GM19238 (cell line): Measurements from ENCODE around the gene ADGRA1.

ENCODE experiments used
- DNase-seq: peaks from one replicate; pipeline ENCODE4 v3.0.0; 2011; ENCODE audit warnings: low spot score; ENCODE audit not compliant: insufficient read length

ADGRA1 gene

DNA sequence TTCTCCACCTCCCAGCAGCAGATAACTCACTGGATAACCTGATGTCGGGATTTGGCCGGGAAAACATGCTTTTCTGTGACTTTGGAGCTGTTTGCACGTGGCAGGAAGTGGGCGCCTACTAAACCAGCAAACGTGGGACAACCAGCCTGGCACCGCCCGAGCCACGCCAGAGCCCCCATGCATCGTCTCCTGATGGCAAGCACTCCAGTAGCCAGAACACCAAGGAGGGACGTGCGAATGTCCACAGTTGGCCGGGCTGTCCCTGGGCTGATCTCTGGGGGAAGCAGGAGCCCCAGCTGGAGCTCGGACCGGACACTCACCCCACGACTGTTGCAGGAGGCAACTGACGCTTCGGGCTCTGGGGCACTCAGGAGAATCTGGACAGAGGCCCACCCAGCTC lies 7.1 kb downstream of the ADGRA1 start:
- no peak for DNase-seq

DNA sequence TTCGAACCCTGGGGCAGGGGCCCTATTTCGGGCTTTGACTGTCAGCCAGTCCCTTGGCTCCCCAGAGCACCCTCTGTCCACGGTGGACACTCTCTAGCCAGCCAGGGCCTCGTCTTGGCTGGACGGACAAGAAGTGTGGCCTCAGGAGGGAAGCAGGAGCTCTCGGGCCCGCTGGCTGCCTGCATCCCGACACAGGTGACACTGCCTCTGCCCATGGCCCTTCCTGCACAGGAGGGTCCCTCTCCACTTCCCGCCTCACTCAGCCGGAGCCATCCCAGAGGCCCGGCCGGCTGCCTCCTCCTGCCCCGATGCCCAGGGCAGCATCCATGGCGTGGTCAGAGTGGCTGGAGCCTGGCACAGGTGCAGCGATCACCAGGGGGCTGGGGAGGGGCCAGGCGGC lies 7.9 kb downstream of the ADGRA1 start:
- no peak for DNase-seq

DNA sequence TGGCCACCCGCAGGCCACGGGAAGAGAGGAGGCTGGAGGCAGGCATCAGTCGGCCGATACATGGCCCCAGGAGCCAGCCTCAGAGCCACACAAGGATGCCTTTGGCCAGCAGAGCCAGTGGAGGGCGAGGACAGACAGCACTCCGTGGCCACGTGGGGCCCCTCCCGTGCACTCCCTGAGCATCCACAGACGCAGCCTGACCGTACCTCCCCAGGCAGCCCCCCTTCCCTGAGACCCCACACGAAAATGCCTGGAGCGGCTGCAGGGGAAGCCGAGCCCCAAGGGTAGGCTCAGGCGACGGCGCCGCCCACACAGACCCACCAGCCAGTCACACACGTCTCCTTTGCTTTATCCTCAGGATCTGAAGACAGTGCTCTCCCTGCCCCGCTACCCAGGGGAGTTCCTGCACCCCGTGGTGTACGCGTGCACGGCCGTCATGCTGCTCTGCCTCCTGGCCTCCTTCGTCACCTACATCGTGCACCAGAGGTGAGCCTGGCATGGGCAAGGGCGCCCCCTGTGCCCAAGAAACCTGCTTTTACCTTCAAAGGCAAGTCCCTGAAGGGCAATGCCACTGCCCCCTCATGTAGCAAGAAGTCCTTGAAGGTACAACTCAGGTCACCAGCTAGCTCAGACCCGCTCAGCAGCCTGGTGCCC lies 9.0 kb downstream of the ADGRA1 start:
- DNase-seq, result no peak

DNA sequence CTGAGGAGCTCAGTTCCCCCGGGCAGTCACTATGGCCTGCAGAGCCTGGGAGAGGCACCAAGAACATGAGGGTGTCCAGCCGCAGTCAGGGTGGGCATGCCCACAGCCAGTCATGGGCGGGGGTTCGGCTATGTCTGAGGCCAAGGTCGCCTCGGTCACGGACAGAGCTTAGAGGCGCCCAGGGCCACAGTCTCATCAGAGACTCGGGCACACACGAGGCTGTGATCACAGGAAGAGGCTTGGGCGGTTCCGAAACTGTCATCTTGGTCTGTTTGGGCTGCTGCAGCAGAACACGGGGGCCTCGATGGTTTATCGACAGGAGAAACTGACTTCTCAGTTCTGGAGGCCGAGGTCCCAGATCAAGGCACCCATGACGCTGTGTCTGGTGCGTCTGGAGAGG lies 9.7 kb downstream of the ADGRA1 start:
- no peak for DNase-seq

DNA sequence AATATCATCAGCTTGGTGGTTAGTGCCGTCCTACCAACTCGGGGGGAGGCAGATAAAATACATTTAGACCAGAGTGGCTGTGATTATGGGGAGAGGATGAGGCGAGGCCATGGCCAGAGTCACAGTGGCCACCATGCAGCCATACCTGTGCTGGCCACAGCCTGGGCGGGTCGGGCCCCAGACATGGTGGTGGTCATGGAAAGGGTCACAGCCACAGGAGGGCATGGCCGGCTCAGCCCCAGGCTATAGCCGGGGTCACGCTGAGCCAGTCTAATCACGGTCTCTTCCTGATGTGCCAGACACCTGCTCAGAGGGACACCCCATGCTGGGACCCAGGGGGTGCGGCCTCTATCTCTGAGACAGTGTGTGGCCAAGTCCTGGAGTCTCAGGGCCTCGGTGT lies 10.2 kb downstream of the ADGRA1 start:
- DNase-seq, result no peak

DNA sequence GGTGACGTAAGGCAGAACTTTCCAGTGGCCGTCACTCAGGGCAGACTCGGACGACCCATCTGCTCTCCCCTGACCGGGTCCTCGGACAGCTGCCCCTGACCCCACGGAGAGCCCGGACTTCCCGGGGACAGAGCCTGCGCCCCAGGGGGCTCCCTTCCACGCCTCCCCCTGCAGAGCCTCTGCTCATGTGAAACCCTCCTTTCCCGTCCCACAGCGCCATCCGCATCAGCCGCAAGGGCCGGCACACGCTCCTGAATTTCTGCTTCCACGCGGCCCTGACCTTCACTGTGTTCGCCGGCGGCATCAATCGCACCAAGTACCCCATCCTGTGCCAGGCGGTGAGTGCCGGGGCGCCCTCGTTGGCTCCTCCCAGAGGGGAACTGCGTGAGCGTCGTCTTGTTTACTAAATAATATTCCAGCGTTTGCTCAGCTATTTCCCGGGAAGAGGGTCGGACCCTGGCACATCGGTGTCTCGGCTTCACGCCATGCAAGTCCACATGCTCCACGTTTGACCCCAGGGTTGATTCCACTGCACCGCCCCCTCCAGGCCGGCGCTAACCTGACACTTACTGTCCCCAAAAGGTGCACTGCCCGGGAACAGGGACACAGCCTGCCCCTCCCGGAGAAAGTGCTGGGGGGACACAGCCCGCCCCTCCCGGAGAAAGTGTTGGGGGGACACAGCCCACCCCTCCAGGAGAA lies 10.9 kb downstream of the ADGRA1 start:
- DNase-seq, result no peak

DNA sequence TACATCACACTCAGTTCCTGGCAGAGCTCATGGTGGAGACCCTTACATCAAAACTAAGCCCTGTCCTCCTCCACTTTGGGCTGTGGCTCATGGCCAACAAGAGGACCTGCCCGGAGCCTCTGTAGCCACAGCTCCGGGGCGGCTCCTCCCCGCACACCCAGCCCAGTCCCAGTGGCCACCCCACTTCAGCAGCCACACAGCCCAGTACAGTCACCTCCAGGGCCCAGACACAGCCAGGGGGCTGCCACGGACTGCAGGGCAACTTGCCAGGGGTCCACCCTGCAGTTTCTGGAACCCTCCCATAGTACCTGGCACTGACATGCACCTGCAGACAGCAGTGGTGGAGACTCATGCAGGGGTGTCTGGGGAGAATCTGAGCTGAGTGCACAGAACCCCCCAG lies 11.8 kb downstream of the ADGRA1 start:
- no peak for DNase-seq

DNA sequence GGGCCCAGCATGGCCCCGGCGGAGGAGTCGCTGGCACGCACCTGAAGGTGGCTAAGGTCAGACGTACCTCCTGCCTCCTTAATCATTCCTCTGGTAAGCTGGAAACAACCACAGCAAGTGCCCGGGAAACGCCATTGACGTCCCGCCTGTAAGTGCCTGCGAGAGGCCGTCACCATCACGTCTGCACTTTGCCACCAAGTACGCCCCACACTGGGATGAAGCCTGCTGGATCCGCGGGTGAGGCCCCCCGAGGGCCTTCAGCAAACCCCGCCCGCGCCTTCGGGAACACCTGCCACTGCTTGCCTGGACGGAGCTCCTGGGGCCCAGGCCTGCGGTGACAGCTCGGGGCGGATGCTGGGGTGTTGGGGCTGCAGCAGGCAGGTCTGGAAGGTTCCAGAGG lies 12.5 kb downstream of the ADGRA1 start:
- no peak for DNase-seq

DNA sequence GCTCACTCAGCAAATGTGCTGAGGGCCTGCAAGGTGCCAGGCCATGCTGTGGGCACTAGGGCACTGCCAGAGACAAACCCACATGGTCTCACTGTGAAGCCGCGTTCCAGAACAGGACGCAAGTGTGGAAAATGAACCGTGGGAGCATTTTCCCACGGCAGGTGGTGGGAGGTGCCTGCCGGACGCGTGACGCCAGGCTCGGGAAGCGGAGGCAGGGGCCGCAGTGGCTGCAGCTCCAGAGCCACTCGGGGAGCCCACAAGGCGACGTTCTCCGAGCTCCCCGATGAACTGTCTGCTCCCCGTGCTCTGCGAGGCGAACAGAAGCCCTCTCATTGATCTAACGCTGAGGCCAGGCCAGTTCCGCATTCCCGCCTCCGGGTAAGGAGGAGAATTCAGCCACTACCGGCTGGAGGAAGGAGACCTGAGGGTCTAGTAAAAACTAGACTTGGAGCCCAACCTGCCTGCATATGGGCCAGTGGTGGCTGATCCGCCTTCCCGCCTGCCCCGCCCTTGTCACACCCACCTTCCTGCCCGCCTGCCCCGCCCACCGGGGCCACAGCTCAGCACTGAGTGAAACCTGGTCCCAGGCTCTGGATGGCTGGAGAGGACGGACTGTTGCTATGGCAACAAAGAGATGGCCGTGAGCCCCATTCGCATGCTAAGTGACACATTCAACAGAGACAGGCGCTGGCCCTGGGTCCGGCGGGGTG lies 13.1 kb downstream of the ADGRA1 start:
- no peak for DNase-seq

DNA sequence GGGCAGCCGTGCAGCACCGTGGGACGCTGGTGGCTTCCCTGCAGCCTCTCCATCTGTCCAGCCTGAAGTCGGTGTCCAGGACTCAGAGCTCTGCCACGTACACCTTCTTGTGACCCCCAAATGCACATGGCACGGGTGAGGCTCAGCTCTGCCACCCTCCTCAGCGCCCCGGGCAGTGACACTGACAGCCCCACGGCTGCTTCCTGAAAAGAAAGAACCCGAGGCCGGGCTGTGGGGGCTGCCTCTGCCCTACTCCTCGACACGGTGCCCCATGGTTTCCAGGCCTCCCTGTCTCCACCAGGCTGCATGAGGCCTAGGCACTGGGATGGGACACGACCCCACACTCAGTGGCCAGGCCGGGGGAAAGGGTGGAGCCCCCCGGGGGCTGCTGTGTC lies 13.7 kb downstream of the ADGRA1 start:
- no peak for DNase-seq

DNA sequence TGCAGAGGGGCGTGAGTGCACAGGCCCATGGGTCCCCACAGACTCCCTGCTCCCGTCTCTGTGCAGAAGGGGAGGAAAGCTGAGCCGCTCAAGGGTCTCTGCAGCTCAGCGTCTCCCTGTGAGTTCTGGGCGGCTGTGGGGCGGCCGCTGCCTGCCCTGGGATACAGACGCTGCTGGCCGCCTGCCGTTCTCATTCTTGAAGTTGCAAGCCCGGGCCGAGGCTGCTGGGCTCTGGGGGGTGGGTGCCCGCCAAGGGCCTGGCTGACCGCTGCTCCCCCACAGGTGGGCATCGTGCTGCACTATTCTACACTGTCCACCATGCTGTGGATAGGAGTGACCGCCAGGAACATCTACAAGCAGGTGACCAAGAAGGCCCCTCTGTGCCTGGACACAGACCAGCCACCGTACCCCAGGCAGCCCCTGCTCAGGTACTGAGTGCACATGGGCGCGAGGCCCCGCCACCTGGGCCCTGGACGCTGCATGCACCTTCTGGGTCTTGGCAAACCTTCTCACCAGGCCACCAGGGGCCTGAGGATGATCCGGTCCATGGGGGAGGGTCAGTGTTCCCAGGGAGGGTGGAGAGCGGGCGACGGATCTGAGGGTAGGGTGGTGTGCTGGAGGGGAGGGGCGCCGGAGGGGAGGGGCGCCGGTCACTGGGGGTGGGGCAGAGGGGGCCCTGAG lies 14.8 kb downstream of the ADGRA1 start:
- no peak for DNase-seq

DNA sequence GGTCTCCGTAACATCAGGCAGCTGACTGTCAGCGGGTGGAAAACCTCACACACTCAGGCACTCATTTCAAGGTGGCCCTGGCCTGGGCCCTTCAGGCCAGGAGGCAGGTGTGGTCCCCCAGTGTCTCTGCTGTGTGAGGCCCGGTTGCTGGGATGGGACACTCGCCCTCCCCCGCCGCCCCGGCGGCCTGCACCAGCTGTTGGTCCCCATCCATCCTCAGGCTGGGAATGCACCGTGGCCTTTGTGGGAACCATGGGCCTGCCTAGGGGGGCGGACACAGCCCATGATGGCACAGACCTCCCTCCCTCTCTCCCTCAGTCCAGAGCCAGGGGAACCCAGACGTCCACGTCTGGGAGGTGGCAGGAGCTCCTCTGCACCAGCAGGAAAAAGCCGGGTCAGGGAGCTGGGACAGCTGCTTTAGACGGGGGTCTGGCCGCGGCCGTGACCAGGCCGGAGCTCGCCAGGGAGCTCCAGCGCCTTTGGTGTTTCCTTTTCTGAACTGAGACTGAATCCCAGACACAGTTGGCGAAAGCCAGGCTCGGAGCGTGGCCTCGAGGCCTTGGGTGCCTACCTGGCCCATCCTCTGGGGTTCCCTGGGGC lies 15.7 kb downstream of the ADGRA1 start:
- DNase-seq, result no peak

DNA sequence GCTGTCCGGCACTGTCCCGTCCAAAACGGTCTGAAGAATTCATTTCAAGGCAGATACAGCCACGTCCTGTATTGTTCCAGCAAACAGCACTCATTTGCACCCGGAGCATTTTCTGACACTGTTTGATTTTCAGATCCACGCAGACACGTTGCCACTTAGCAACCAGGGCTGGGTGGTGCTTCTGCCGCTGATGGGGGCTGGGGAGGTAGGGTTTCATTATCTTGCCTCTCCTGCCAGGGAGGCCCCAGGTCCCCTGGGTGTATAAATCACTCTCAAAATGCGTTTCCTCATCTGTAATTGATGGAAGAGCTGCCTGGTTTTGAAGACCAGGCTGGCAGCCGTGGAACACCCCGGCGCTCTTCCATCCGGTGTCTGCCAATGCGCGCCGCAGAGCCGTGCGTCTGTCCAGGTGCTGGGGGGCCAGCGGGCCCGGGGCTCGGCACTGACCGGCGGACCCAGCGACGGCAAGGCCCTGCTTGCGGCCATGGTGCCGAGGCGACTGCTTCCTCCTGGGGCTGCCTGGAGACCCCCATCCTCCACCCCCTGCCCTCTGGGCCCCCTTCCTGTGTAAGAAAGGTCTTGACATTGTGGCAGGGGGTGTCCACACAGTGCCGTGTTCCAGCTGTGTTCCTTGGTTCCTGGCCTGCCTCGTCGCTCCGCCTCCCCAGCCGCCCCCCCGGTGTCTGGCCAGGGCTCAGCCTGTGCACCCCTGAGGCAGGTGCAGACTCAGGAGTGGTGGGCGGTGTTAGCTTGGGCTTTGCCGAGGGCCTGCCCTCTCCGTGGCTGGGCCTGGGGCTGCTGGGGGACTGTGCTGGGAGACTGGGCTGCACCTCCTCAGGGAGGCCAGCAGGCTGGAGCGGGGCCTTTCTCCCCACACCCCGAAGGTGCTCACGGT lies 16.6 kb downstream of the ADGRA1 start:
- DNase-seq, result no peak

DNA sequence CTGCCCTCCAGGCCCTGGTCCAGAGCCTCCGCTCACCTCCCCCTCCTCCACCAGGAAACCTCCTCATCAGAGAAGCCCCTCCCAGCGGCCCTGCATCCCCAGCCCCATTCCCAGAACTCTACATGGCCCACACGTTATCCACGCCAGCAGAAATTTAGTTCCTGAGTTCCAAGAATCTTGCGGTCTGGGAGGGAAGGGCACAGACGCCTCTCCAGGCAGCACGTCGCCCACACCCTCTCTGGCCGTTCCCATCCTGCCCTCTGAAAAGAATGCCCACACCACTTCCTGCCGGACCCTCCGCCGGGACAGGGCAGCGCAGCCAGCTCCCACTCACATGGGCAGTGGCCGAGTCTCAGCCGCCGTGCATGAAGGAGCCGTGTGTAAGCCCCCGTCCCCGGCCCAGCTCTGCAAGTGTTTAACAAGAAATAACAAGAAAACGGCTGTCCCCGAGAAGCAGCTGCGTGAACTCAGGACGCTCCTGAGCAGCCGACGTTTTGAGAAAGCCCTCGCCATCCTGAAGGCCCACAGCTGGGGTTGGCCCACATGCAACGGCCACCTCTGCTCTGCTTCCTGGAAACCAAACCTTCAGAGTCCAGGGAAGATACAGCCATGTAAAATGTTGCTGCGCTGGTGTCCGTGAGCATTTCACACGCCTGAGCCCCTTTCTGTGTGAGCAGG lies 17.4 kb downstream of the ADGRA1 start:
- DNase-seq, result no peak

DNA sequence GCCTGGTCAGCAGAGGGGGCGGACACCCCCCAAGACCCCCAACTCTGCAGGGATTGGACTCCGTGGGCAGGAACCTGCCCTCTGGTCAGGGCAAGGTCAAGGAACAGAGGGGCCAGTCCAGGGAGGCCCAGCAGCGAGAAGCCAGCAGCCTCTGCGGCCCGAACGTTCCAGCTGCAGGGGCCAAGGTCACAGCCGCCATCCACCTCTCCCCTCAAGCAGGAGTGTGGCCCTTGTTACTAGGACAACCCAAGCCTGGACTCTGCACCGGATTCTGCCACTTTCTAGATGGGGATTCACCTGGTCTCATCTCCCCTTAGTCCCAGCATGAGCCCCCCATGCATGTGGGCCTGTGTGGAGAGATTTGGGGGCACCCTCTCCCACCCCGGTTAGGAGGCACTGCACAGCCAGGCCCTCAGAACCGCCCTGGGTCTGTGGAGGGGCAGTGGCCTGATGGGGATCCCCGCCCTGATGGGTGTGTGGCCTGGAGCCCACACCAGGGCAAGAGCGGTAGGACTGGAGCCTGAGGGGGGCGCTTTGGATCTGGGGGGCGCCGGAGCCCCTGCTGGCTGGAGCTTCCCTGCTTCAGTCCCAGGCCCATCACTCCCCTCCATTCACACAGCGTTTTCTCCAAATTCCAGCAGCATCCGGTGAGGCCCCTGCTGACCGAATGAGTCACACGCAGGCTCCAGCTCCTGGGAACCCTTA lies 18.1 kb downstream of the ADGRA1 start:
- no peak for DNase-seq

DNA sequence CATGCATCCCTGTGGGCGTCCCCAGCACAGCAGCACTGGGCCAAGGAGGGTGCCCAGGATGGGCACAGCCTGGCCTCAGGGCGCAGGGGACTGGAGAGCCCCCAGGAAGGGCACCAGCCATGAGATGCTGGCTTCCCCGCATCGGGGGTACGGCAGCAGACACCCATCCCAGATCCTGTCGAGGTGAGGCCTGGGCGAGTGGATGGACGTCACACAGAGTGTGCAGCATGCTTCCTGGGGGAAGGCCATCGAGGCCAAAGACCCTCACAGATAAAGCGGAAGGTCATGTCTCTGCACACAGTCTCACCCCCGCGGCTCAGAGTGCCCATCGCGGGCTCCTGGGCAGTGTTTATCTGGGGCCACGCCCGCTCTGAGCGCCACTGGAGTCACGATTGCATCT lies 18.8 kb downstream of the ADGRA1 start:
- DNase-seq, result no peak

DNA sequence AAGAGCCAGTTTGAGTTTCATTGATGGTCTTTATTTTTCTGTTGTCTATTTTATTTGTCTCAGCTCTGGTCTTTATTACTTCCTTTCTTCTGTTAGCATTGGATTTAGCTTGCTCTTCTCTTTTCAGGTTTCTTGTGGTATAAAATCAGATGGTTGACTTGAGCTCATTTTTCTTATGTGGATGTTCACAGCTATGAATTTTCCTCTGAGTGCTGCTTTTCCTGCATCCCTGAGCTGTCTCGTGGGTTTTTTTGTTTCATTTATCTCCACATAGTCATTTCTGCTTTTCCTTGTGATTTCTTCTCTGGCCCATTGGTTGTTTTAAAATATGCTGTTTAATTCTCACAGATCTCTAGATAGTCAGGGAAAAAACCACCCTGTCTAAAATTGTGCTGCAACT lies 19.7 kb downstream of the ADGRA1 start:
- no peak for DNase-seq

DNA sequence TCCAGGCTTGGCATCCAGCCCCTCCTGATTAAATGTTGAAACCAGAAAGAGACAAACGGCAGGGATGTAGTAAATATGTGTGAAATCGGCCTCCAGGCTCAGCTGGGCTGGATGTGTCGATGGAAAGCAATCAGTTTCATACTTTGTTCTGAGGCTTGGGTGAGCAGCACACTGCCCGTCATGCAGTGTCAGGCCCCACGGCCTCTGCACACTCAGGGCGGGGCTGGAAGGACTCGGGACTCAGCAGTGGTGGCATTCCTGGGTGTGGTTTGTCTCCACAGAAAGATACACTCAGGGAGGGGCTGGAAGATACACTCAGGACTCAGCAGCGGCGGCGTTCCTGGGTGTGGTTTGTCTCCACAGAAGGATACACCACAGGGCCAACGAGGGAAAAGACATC lies 22.0 kb downstream of the ADGRA1 start:
- DNase-seq, result no peak

DNA sequence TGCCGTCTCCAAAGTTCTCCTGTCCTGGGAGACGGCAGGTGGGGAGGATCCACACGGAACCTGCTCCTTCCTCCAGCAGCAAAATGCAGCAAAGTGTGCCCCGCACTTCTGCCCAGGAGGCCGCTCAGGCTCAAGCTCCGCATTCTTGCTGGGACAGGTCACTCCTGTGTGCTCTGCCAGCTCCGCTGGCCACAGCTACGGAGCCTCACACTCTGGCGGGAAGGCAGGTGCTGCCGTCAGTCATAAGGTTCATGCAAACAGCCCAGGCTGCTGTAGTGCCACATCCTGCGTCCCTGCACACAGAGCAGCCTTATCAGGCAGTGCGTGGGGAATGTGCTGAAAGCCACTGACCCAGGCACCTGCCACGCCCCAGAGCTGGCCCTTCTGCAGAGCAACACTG lies 22.4 kb downstream of the ADGRA1 start:
- DNase-seq, result no peak
